ENCODE results near the gene FGGY.

FGGY gene

DNA sequence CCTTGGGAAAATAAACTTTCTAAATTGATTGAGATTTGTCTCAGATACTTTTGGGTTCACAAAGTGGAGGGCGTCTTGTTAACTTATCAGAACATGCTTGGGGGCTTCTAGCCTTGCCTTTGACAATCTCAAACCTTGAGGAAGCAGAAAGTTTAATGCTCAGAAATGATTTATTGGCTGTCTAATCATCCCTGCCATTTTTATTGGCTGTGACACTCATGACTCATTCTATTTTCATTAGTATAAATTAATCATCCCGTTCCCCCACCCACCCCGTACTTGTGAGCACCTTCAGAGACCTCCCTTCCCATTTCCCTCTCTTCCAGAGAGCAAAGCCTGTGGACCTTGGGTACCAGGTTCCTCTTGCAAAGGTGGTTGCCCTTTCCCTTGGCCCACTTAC lies 87.1 kb downstream of the FGGY start:
- no peak for DNase-seq

DNA sequence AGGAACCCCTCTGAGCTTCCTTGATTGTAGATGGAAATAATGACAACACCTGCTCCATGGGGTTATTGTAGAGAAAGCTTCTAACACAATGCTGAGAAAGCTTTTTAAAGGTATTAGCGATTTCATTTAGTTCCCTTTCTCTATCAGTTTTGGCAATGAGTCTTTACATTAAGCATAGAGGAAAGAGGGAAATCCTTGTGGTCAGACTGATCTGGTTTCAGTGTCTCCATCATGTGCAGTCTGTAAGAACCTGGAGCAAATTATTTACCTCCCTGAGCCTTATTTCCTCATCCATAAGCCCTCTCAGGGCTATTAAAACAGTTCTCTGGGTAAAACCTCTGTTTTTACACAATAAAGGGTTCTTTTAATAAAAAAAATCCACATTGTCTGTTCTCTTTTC lies 87.5 kb downstream of the FGGY start:
- DNase-seq: no peak

DNA sequence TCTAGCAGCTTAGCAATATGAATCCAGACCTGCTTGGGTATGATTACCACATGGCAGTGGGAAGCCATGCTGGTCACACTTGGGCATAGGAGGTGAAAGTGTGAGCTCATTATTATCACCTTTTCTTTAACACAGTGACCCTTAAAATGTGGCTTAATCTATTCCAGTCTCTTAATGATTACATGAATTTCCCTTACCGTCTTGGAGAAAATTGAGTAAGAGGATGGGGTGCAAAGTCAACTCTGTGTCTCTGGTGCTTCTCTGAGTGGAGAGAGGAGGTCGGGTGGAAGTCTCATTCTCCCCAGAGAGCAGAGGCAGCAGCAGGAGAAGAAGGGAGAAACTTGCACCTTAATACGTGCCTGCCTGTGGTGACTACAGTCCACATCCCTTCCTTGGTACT lies 91.3 kb downstream of the FGGY start:
- no peak for DNase-seq

DNA sequence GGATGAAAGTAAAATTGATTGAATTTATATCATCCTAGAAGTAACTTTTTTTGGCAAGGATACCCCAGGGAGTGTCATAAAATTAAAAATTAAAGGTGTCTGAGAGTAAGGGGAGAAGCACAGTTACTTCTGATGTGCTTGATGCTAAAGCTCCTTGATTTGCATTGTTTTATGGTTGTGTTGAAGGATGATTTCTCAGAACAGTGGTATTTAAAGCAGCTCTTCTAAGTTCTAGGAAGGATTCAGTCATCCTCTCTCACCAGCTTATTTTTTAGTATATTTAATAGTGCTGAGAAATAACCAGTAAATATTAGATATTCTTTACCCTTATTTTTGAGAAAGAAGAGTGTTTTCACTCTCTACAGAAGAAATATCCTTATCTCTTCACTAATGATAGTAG lies 93.0 kb downstream of the FGGY start:
- no peak for DNase-seq

DNA sequence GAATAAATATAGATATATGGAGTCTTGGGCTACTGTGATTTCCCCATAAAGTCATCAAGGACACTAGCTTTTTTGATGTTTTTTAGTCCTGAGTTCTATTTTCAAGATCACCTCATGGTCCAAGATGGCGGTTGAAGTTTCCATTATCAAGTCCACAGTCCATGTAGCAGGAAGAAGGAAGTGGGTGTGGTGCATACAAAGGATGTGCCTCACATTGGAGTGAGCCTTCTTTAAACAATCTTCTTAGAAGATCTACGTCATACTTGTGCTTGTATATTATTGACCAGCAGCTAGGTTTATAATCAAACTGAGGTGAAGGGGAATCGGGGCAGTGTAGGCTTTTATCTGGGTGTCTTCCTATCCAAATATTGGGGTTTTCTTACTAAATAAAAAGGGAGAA lies 93.4 kb downstream of the FGGY start:
- no peak for DNase-seq

DNA sequence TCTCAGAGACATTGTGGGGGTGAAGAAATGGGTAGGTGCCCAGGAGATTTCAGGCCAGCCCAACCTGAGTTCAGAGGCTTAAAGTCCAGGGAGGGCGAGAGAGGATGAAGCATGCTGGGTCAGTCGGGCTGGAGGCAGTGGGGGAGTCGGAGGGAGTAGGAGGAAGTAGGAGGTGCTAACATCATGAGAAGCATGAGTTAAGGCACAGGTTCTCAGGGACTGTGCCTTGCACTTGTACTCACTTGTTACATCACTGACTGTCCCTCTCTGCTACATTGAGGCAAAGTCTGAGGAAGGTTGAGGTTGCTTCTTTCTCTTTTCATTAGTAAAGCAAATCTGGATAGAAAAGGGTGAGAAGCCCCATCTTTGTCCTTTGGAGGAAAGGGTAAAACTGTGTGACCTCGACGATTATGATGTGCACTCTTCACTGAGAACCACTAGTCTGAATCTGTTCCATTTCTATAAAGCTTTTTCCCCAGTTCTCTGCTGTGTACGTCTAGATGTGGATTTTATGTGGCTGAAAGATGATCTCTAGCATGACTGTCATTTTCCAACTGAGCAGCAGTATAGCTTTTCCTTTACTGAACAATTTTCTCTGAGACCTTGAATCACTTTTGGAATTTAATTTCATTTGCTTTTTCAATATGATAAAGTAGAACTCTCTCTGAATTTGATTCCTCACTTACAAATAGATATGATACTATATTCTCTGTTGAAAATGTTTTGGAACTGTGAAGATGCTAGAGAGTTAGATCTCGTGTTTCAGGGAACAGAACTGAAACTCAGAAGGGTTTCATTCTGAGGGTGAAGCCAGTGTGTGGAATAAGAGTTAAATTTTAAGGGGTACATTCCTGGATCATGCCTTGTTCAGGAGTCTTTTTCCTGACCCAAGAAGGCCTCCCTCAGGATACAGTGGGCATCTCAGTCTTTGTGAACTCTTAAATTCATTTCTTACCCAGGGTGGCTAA lies 94.6 kb downstream of the FGGY start:
- DNase-seq: no peak

DNA sequence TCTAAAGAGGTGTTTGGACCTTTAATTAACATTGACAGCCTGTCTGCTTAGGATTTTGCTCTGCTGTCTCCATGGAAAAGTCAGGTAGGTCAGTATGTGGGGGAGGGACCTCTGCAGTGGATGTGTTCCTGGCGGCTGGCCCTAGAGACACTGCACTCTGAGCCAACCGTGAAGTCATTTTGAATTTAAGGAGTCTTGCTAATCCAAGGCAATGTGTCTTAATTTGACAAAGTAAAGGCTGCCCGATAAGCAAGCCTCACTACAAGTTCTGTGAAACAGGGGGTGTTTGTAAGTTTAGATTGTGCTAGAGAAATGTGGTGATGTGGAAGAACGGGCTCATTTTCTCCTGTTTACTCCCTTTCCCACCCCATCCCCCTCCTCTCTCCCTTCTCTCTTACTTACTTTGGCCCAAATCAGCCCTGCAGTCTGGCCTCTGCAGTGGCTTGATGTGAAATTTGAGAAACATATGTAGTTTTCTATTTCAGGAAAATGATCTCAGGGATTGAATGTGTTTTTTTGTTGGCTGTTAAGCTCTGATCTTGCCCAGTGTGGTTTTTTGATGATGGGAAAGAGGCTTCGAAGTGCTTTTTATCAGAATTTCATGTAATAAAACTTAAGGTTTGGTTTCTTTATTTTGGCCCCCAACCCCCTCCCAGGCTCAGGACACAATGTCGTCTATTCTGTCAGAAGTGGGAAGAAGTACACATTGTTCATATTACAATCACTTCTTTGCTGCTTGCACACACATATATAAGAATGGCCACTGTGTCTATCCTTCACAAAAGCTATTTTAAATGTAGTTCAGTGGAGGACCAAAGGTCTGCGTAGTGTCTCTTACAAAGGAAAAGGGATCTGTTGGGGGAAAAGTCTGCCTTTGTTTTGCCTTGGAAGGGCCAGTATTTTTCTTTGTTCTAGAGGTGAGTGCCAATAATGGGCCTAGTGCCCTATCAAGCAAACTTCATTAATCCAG lies 96.6 kb downstream of the FGGY start:
- peak in 35 of 56 donors; percentile 4 to 76 (median 22) for DNase-seq

DNA sequence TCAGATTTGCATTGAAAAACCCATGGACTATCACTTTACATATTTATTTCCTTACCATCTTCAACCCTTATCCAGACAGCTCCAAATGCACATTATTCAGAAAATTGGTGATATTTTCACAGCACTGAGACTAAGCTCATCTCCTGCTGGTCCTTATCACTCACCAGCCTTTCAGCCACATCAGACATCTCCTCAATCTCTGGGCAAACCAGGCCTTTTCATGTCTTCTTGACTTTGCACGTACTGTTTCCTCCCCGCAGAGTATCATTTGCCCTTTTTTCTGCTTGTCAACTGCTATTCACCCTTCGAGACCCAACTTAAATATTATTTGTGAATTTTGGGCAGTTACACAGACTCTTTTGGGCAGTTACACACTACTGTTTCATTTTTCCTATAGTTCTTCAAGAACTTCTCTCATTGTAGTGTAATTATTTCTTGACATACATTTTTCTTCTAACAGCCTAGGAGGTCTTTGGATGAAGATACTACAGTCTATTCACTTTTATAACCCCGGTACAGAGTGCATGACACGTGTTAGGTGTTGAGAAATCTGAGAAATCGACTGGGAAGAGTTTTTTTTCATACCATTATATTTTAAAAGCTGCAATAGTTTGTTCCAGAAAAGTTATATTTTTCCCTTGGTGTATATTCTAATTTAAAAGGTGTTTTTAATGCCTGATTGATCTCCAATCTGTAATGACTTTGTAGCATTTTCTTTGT lies 98.0 kb downstream of the FGGY start:
- DNase-seq: no peak

DNA sequence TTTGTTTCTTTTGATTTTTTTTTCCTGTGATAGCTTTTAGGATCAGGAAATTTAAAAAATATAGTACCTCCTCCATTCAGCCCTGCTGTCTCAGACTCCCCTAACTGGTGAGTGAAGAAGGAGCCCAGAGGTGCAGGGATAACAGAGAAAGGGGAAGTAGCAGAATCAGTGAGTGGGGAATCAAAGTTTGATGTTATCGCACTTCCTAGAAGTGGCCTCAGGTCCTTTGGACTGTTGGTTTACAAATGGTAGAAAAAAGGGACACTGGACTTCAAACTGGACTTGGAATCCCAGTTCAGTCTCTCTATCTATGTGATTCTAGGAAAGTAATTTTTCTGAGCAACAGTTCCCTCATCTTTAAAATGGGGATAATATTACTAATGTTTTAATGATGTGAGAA lies 99.5 kb downstream of the FGGY start:
- no peak for DNase-seq

DNA sequence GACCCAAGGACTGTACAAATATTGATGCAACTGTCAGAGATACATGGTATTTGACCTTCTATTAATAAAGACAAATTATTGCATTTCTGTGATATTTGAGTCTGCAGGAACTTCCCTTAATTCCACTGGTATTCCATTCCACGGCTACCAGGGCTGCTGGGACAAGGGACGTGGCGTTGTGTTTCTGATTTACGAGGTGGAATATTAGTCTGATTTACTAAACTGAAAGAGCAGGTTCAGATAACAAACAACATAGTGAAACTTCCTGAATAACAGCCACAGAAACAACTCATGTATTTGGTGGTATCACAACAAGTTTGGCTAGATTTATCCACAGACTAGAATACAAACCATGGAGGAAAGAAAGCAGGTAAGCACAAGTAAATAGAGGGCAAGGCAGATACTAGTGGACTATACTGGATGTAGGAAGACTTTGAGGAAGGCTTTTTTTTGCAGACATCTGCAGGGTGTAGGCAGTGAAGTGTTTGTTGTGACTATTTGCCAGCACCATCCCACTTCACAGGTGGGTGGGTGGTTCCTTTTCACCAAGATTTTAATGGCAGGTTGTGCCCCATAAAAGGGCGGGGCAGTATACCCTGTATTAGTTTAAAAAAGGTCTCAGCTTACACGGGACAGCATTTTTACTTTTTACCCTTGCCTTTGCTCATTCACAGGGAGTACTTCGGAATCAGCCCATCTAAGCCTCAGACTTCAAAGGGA lies 100.4 kb downstream of the FGGY start:
- DNase-seq: no peak

DNA sequence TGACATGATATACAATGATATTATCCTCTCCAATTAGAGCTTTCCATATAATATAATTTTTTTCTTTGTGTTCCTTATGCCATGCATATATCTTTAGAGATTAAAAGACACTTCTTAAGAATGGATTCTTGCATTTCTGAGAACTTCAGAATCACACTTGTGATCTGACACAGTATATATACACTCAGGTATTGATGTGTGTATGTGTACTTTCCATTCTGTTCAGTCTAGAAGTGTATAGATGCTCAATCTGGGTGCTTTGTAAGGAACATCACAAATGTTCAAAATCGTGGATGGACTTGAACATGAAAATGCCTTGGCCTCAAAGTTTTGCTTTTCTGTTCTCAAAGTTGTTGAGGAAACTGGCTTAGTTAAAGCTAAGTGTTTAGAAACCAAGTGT lies 102.7 kb downstream of the FGGY start:
- DNase-seq: no peak

DNA sequence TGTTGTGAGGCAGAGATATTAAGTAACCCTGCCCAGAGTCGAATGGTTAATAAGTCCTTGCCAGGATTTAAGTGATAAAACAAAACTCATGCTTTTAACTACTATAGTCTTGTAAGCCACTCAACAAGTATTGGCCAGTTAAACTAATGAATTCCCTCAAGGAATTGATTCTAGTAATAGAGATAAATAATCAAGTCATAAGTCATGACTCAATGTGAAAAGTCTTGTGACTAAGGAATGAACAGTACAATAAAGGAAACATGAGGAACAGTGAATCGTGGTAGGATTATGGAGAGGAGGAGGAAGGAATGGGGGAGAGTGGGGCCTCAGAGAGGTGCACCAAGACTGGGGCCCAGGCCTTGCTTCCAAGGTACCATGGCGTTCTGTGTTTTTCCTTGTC lies 104.7 kb downstream of the FGGY start:
- DNase-seq: no peak

DNA sequence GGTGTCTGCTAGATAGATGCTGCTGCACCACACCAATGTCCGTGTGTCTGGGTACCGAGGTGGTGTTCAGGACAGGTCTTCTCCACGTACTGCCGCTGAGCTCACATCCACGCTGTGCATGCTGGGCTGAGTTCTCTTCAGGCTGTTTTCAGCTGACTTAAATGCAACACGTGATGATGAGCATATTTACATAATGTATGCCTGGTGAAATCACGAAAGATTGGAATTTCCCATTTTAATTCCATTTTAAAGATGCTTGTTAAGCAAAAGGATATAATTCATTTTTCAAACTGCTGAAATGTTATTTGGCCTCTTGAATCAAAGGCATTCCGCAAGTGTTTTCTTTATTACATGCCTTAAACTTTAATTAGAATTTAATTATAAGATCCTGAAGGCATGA lies 107.9 kb downstream of the FGGY start:
- no peak for DNase-seq

DNA sequence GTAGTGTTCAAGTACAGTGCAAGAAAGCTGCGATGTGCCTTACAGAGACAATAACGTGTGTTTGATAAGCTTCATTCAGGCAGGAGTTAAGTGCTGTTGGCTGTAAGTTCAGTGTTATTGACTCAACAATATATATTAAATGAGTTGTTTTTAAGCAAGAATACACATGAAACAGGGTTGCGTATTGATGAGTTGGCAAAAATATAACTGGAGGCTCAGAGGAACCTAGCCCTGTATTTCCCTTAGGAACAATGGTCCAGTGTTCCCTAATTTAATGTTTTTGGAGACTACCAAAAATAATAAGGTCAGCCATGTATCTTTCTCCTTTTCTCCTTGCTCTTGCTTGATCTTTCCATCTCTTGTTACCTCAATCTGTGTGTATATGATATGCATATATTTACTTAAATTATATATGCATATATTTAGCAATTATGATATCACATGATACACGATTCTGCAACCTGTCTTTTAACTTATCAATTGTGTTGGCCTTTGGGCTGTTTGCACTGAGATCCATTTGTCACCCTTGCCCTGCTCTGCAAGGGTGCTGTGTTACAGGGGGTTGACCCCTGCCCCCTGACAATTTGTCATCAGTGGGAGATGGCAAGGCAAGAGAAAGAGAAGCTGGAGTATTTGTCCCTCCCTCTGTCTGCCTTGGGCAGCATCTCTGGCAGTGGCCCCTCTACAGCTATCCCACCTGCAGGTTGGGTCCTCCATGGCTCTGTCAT lies 109.7 kb downstream of the FGGY start:
- DNase-seq: no peak

DNA sequence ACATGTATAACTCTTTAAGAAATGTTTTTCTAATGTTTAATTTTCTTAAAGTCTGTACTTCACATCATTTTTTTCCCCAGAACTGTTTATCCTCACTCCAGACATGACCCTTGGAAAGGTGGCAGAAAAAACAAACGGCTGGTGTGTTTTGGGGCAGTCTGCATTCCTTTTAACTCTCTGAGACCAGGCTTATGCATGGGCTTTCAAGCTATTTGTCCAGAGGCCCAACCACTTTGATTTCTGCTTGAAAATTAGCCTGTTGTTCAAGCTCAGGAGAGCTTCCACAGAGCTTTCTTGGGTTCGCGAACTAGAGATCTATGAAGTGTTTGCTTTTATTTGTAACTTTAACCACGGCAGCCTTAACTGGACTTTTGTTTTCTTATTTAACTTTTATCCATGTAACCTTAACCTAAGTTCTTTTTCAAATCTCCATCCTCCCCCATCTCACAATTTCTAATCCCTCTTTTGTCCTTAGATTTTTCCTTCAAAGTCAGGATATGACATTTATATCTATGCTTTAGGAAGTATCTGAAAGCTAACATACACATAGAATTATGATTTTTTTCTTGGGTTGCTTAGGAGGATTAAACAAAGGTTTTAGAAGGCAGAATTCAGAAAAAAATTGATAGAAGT lies 111.8 kb downstream of the FGGY start:
- no peak for DNase-seq

DNA sequence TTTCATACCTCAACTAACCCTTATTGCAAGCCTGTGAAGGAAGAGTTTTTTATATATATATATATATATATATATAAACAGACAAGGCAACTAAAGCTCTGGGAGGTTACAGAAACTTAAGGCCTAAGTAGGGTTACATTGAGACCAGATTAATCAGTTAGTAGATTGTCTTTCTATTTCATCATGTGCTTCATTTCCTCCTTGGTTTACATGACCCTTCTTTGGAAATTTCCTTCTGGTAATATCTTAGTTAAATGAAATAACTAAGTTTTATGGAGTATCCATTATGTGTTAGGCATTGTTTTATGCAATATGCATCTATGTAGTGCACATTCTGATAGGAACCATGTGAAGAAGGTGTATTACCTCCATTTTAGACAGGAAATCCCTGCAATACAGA lies 112.7 kb downstream of the FGGY start:
- DNase-seq: no peak

DNA sequence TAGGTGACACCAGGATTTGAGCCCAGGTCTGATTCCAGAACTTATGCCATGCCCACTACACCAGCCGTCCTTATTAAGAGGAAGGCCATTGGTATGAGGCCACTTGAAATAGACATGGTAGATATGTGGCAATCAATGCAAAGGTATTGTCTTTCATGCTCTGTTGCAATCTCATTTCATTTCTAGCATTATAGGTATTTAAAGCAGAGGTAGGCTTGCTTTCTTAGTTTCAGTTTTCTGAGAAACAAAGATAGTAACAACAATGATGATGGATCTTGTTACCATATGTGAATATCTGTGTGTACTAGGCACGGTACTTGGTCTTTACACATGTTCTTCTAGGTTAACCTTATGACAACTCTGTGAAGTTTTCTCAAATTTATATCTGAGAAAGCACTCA lies 113.1 kb downstream of the FGGY start:
- no peak for DNase-seq

DNA sequence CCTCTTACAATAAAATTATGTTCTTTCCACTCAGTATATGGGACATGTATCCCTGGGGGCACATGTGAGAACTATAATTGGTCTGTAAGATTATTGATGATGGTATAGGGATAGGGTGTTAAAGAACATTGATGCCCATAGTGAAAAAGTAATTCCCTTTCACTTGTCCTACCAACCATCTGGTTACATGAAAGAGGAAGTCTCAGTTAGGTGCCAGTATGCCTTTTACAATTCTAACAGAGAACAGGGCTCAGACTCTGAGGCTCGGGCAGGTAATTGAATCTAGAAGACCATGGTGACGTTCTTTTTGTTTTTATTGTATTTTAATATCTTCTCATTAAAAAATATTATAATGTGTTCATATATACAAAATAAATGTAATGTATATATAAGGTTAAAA lies 113.6 kb downstream of the FGGY start:
- no peak for DNase-seq

DNA sequence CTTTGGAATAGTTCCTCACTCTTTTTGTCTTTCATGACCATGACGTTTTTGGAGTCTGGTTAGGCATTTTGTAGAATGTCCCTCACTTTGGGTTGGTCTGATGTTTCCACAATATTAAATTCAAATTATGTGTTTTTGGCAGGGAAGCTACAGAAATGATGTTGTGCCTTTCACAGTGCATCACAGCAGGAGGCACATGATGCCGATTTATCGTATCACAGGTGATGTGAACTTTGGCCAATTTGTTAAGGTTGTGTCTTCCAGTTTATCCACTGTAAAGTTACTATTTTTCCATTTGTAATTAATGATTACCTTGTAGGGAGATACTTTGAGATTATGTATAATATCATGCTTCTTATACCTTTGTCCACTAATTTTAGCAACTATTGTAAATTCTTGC lies 114.3 kb downstream of the FGGY start:
- DNase-seq: no peak

Measured in amygdala (tissue), 56 donors.